Activated T-cell treated with anti-CD3 and anti-CD28 coated beads for 48 hours (primary cell): ENCODE measurements around the gene COCH.
"Not testable (repeated sequence)": the region's sequence is repeated elsewhere in the genome, so short reads cannot be mapped to it uniquely, and the experiment has no call there.

Experiments
- DNase-seq: peaks from one replicate; pipeline ENCODE4 v3.0.0-alpha.2; 2020; ENCODE audit warnings: low read depth

The COCH gene

DNA sequence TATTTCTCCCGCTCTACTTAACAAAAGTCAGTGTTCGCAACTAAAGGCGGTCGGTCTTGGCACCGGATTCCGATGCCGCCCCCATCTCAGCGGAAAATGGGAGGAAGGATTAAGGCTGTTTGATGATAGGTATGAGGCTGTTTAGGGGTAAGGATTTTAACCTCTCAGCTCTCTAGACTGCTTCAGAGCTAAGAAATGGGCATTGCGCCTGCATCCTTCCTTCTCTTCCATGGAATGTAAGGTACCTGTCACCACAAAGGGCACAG, 1.4 kb downstream of the COCH start:
- DNase-seq = no peak

DNA sequence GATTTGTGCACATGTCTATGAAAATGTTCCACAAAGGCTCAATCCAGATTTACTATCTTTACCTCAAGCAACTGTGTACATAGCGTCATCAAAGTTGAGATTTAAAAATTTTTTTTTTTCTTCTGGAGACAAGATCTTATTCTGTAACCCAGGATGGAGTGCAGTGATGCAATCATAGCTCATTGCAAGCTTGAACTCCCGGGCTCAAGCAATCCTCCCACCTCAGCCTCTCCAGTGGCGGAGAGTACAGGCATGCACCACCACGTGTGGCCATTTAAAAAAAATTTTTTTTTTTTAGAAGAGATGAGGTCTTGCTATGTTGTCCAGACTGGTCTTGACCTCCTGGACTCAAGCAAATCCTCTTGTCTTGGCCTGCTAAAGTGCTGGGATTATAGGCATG, 2.3 kb downstream of the COCH start:
- DNase-seq = no peak

GRCh38 chr14:30882431-30882830, 8.1 kb downstream of the COCH start:
- DNase-seq = no peak

DNA sequence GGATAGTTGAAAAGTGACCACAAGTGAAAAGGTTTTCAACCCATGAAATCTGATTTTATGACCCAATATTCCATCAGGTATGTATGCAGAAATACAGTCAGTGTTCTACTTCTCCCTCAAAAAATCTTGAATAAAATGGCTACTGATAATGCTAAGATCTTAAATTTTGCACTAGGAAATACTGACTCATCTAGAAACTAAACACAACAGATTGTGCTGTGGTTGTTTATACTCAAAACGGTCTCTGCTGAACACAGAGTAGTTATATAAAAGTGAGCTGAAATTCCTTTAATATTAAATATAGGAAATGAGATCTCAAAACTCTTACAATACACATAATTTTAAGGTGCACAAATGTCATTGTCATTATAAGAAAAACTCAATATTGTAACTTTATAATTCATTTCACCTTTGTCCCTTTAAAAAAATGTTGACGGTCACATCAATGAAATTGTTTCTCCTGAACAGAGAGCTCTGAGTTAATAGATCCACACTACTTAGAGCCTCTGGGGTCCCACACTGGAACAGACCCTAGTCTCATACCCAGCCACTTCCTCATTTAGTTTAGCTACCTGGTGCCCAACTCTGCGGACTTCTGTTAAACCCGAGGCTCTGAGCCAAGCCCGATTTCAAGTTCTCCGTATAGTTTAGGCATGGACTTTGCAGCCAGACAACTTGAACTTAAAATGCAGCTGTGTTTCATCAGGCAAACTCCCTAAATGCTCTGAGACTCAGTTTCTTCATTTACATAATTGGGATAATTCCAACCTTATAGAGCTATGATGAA, 9.3 kb downstream of the COCH start:
- no peak for DNase-seq

GRCh38 chr14:30884901-30885300, 10.5 kb downstream of the COCH start:
- no peak for DNase-seq

DNA sequence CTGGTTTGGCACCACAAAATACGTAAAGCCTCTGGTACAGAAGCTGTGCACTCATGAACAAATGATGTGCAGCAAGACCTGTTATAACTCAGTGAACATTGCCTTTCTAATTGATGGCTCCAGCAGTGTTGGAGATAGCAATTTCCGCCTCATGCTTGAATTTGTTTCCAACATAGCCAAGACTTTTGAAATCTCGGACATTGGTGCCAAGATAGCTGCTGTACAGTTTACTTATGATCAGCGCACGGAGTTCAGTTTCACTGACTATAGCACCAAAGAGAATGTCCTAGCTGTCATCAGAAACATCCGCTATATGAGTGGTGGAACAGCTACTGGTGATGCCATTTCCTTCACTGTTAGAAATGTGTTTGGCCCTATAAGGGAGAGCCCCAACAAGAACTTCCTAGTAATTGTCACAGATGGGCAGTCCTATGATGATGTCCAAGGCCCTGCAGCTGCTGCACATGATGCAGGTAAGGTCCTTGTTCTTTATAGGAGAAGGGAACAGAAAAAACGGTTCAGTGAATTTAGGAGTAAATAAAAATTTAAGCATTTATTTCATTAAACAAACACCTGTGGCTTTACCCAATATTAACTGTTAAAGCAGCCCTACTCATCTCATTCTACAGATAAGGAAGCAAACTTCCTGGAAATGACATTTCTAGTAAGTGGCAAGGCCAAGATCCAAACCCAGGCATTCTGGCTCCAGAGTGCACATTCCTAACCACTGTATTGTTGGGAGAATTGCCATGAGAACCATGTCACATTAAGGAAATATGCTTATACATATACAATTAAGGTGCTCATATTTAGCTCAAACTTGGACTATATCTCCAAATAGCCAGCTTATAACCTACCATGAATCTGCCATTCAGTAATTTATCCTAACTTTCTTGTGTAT, 11.7 kb downstream of the COCH start:
- no peak for DNase-seq

DNA sequence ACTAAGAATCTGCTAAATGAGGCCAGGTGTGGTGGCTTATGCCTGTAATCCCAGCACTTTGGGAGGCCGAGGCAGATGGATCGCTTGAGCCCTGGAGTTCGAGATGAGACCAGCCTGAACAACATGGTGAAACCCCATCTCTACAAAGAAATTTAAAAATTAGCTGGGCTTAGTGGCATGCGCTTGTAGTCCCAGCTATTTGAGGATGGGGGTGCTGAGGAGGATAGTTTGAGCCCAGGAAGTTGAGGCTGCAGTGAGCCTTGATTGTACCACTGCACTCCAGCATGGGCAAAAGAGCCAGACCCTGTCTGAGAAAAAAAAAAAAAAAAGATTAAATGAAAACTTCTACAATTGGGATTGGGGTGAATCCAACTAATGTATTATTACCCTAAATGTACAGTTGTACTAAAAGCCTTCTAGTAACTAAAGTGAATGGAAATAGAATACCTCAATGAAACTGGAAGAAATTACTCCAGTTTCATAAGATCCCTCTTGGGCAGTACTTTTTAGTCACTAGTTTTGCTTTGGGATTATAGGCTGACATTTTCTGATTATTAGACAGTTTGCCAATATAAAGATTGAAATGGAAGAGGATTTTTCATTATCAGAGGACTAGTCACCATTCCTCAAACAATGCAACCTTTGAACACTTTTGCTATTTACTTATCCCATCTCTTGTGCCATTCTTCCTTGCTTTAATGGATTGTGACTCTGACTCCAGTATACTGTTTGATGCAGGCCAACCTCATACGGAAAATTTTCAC, 14.3 kb downstream of the COCH start:
- no peak for DNase-seq

DNA sequence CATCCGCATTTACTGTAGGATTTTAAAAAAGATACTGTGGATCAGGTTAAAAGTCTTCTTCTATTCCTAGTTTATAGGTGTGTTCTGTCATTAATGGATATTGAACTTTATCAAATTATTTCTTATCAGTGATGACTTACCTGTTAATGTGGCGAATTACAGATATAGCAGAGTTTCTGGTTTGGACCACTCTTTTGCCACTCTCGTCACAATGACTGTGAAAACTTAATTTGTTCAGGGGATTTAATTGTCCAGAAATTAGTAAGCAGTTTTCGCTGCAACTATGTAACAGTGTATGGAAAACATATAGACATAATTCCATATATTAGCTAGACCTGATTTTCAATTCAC, 14.9 kb downstream of the COCH start:
- no peak for DNase-seq

DNA sequence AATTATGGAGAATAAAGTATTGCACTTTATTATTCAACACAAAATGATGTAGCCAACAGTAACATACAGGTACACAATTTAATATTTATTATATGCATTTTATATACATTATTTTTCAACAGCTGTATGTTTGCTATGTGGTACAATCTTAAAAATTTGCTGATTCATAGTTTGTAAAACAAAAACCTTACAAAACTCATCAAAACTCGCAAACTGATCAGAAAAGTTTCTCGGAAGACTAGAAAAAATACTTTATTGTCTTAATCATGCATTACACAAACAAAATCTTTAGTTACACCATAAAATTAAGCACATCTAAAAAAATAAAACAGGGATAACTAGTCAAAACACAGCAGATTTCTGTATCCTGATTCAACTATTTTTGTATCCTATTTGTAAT, 19.5 kb downstream of the COCH start:
- DNase-seq = no peak

- no peak for DNase-seq
These were observed 20.7 kb downstream of the COCH start for GRCh38 chr14:30894923-30895515.

- no peak for DNase-seq
These were observed 22.1 kb downstream of the COCH start for GRCh38 chr14:30896435-30896834.

DNA sequence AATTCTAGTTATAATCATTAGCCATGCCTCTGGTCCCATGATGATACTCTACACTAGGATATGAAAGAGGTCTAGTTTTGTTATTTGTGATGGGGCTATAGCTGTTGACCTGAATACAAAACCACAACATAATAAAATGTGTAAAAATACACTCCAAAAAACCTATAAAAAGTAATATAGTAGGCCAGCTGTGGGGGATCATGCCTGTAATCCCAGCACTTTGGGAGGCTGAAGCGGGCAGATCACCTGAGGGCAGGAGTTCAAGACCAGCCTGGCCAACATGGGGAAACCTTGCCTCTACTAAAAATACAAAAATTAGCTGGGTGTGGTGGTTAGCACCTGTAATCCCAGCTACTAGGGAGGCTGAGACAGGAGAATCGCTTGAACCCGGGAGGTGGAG, 22.8 kb downstream of the COCH start:
- not testable (repeated sequence) for DNase-seq

DNA sequence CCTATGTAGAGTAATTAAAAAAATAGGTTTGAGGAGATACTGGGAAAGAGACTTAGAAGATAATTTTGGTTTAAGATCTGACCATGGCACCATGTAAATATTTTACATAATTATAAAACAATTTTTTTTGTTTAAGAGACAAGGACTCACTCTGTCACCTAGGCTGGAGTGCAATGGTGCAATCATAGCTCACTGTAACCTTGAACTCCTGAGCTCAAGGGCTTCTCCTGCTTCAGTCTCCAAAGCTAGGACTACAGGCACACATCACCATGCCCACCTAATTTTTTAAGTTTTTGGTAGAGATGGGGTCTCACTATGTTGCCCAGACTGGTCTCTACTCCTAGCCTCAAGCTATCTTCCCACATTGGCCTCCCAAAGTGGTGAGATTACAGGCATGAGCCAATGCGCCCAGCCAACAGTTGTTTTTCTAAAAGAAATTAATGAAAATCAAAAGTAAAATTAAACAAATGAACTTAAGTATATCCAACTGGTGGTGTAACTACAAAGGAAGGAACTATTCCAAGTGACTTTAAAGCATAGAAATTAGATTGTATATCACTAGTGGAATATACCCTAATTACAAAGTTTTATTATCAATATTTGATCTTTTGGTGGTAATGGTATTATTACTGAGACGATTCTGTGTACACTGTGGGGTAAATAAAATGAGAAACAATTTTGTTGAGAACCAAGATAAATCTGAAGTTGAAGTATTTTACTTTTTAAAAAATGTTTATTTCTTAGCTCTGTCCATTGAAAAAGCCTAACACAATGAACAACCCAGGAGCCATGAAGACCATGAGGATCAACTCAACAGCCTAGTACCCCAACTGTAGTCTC, 29.1 kb downstream of the COCH start:
- no peak for DNase-seq

GRCh38 chr14:30906752-30907658, 32.6 kb downstream of the COCH start:
- no peak for DNase-seq

- no peak for DNase-seq
These were observed 33.3 kb downstream of the COCH start for GRCh38 chr14:30907659-30908057.

GRCh38 chr14:30908826-30909225, 34.5 kb downstream of the COCH start:
- DNase-seq = no peak

DNA sequence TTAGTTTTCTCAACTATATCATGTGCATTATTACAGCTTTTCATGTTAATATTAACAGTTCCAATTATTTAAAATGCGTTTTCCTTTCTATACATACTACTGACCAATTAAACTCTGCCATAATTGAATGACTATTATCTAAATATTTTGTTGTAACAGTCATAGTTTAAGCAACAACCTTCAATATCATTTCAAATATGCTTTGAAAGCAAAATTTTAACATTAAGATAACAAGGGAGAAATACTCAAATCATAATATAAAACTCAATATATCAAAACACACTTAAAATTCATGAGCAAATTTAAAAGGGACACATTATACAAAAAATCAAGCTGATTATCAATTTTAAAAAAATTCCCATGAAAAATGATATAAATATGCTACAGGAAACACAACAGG, 40.5 kb downstream of the COCH start:
- no peak for DNase-seq

DNA sequence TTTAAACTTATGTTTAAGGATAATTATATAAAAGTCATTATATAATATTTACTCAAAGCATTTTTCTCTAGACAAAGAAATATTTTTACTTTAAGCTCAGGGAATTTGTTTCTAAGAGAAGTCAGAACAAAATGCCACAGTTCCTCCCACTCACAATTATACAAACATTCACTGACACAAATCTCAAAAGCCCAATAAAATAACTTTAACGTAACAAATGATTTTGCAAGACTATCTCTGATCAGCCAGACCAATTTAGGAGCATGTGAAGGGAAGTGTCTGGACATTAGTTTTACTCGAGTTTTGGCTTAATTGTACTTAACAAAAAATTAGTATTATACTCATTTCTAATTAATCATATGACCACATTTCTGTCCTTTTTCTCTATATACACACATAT, 41.2 kb downstream of the COCH start:
- DNase-seq = no peak

DNA sequence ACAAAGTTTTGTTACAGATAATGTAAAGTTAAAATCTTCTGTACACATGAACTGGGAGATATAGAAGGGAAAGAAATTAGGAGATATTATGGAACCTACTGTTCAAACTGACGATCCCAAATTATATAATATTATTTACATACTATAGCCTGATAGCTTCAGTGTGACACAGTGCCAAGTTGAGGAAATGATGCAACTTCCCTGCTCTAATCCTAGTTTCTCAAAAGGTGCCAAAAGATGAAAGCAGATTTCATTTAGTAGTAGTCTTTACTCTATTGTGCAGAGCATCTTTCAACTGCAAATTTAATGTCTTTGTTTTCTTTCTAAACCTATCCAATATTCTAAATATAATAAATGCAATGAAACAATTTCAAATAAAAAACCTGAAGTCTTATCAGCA, 46.9 kb downstream of the COCH start:
- no peak for DNase-seq

DNA sequence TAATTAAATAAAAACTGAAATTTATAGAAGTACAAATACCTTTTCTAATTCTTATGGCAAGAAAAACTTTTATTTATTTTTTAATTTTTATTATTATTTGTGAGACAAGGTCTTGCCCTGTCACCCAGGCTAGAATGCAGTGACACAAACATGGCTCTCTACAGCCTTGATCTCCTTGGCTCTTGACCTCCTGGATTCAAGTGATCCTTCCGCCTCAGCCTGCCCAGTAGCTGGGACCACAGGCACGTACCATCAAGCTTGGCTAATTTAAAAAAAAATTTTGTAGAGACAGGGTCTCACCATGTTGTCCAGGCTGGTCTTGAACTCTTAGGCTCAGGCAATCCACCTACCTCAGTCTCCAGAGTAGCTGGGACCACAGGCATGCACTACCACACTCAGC, 47.4 kb downstream of the COCH start:
- DNase-seq = no peak

DNA sequence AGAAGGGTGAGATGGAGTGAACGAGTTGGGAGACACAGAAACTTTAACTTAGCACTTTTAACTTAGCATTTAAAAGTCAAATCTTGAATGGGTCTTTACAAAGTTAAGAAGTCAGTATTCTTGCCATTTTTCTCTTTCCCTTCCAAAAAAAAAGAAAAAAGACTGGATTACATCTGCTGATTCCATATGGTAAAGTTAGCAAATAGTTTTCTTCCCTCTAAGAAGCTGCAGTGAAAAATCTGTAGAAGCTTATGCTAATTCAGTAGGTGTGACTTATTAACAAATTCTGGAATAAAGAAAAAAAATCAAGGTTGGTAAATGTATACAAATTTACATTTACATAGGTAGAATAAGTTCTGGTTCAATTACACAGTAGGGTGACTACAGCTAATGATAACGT, 50.9 kb downstream of the COCH start:
- no peak for DNase-seq
